Parathyroid adenoma (tissue), 2 donors: ENCODE data around the gene TFPT.
"Not testable (repeated sequence)": the region's sequence is repeated elsewhere in the genome, so short reads cannot be mapped to it uniquely, and the experiment has no call there.

Experiments
- H2AFZ ChIP-seq: fragments of 300-600 bp; sonication (generic); one replicate; pipeline ENCODE4 v1.7.0; 2017; ENCODE audit warnings: antibody characterized with exemption, mild to moderate bottlenecking
- H3K27ac ChIP-seq: fragments of 300-600 bp; sonication (generic); one replicate; pipeline ENCODE4 v1.7.0; 2017
- H3K27me3 ChIP-seq: fragments of 300-600 bp; sonication (generic); one replicate; pipeline ENCODE4 v1.7.0; 2017; ENCODE audit warnings: low read length; ENCODE audit not compliant: control insufficient read depth, insufficient read depth
- H3K36me3 ChIP-seq: fragments of 300-600 bp; sonication (generic); one replicate; pipeline ENCODE4 v1.7.0; 2017; ENCODE audit warnings: low read length; ENCODE audit not compliant: control insufficient read depth, insufficient read depth
- H3K4me1 ChIP-seq: fragments of 300-600 bp; sonication (generic); one replicate; pipeline ENCODE4 v1.7.0; 2017; ENCODE audit warnings: control low read depth
- H3K4me2 ChIP-seq: fragments of 300-600 bp; sonication (generic); one replicate; pipeline ENCODE4 v1.7.0; 2017; ENCODE audit warnings: low read length
- H3K4me3 ChIP-seq: fragments of 300-600 bp; sonication (generic); one replicate; pipeline ENCODE4 v1.7.0; 2017; ENCODE audit warnings: low read depth, low read length
- H3K79me2 ChIP-seq: fragments of 300-600 bp; sonication (generic); one replicate; pipeline ENCODE4 v1.7.0; 2017; ENCODE audit warnings: control low read depth
- H3K9ac ChIP-seq: fragments of 300-600 bp; sonication (generic); one replicate; pipeline ENCODE4 v1.7.0; 2017; ENCODE audit warnings: mild to moderate bottlenecking
- H3K9me3 ChIP-seq: fragments of 300-600 bp; sonication (generic); one replicate; pipeline ENCODE4 v1.7.0; 2017; ENCODE audit warnings: low read length; ENCODE audit not compliant: control insufficient read depth
- TF ChIP-seq, protein P1 (sequence below): fragments of 300-600 bp; sonication (generic); IDR thresholded peaks from one replicate; pipeline ENCODE4 v1.7.0; 2017; ENCODE audit warnings: antibody characterized with exemption, mild to moderate bottlenecking
- donor health status: primary hyperparathyroidism.

TFPT gene

DNA sequence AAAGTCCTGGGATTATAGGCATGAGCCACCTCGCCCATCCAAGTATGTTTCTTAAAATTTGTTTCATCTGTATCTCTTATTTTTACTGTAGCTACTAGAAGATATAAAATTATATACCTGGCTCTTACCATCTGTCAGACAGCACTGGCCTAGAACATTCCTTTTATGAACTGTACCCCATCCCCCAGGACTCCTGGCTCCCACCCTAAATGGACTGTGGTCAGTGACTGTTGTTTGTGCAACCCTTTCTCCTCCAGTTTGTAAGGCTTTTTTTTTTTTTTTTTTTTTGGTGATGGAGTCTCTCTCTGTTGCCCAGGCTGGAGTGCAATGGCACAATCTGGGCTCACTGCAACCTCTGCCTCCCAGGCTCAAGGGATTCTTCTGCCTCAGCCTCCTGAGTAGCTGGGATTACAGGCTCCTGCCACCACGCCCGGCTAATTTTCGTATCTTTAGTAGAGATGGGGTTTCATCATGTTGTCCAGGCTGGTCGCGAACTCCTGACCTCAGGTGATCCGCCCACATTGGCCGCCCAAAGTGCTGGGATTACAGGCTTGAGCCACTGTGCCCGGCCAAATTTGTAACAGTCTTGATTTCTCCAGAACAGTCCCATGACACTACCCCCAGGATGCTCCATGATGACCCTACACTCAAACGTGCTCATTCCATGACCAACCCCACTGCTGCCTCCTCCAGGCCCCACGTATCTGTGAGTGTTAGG lies 10.3 kb downstream of the TFPT start:
- TF ChIP-seq, protein P1, sequence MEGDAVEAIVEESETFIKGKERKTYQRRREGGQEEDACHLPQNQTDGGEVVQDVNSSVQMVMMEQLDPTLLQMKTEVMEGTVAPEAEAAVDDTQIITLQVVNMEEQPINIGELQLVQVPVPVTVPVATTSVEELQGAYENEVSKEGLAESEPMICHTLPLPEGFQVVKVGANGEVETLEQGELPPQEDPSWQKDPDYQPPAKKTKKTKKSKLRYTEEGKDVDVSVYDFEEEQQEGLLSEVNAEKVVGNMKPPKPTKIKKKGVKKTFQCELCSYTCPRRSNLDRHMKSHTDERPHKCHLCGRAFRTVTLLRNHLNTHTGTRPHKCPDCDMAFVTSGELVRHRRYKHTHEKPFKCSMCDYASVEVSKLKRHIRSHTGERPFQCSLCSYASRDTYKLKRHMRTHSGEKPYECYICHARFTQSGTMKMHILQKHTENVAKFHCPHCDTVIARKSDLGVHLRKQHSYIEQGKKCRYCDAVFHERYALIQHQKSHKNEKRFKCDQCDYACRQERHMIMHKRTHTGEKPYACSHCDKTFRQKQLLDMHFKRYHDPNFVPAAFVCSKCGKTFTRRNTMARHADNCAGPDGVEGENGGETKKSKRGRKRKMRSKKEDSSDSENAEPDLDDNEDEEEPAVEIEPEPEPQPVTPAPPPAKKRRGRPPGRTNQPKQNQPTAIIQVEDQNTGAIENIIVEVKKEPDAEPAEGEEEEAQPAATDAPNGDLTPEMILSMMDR, result no peak
- no peak overlapping the region for H3K4me2 ChIP-seq
- H3K79me2 ChIP-seq, result peaks cover 16% of the 10 kb centered on the region
- no peak overlapping the region for H3K9ac ChIP-seq
- no peak overlapping the region for H3K27ac ChIP-seq
- no peak overlapping the region for H2AFZ ChIP-seq
- no peaks in the 10 kb centered on the region for H3K9me3 ChIP-seq
- no peaks in the 10 kb centered on the region for H3K4me1 ChIP-seq
- no peaks in the 10 kb centered on the region for H3K36me3 ChIP-seq
- no peak overlapping the region for H3K4me3 ChIP-seq
- H3K27me3 ChIP-seq, result no peaks in the 10 kb centered on the region

DNA sequence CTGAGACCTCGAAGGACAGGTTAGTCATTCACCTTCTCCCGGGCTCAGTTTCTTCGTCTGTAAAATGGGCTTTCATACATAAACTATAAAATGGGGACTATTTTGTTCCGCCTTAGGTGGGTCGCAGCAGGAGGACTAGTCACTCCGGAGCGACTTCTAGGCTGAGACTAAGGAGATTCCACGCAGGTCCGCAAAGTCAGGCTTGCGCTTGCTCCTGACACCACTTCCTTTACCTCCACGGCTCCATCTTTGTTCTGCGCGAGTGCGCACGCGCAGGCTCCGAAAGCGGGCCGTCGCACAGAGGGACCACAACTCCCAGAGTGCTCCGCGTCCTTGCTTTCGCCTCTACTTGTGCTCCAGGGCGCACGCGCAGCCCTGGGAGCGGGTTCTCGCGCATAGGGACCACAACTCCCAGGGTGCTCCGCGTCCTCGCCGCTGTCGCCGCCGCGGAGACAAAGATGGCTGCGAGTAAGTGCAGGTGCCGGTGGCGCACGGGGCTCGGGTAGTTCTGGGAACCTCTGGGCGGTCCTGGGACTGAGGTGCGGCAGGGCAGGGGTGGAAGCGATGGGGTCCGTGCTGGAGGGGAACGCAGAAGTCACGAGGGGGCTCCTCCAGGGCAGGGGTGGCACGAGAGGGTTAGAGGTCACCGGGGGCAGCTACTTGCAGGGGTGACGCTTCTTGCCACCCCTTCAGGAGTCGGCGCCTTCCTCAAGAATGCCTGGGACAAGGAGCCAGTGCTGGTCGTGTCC lies 12.9 kb downstream of the TFPT start, which contains the start of gene NDUFA3:
NDUFA3 (plus strand) TSS at position 435 of the 749 bp plus-strand sequence; CDS start at position 459, 24 bp downstream.
- H3K4me2 ChIP-seq, result peak within 1 kb of the TSS; percentile 83
- H3K79me2 ChIP-seq, result peaks cover 16% of the 10 kb centered on the region
- H3K9ac ChIP-seq, result peak within 1 kb of the TSS; percentile 42
- no peaks in the 10 kb centered on the region for H3K4me1 ChIP-seq
- H2AFZ ChIP-seq, result peak within 1 kb of the TSS; percentile 94
- H3K27ac ChIP-seq, result peak within 1 kb of the TSS; percentile 60
- peak within 1 kb of the TSS; percentile 74 for H3K4me3 ChIP-seq
- no peaks in the 10 kb centered on the region for H3K9me3 ChIP-seq
- H3K36me3 ChIP-seq, result no peaks in the 10 kb centered on the region
- H3K27me3 ChIP-seq, result no peaks in the 10 kb centered on the region
- TF ChIP-seq, protein P1, result no peak

DNA sequence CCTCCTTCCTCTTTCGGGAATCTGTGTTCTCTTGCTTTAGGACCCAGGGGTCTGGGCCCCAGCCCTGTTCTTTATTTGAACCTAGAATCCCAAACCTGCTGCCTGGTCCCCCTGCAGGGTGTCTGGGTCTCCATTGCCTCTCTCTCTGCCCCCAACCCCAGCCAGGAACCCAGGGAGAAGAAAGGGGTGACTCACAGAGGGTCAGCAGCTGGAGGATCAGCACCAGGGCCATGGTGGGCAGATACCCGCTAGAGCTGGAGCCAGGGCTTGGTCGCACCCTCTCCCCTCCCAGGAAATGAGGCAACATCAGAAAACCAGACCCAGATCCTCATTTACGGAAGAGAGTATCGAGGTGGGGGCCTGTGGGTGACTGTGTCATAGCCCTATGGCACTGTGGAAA lies 14.9 kb downstream of the TFPT start, which contains the start of gene OSCAR:
OSCAR (minus strand) TSS at position 243 of the 400 bp plus-strand sequence; CDS start at position 232, 11 bp downstream.
- TF ChIP-seq, protein P1, result no peak
- Histone ChIP-seq H3K4me2 (no peak within 1 kb of the TSS), H3K27me3 (no peaks in the 10 kb centered on the region), H3K27ac (no peak within 1 kb of the TSS), H3K9me3 (no peaks in the 10 kb centered on the region), H2AFZ (no peak within 1 kb of the TSS), H3K9ac (no peak within 1 kb of the TSS), H3K36me3 (no peaks in the 10 kb centered on the region), H3K4me1 (no peaks in the 10 kb centered on the region), H3K79me2 (peaks cover 16% of the 10 kb centered on the region), H3K4me3 (no peak within 1 kb of the TSS)

DNA sequence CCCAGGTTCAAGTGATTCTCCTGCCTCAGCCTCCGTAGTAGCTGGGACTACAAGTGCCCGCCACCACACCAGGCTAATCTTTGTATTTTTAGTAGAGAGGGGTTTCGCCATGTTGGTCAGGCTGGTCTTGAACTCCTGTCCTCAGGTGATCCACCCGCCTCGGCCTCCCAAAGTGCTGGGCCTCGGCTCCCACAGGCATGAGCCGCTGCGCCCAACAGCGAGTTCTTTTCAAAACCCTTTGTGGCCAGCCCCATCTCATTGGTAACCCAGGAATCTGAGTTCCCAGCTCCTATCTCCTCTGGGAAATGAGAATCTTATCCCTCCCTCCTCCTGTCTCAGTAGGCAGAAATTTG lies 15.6 kb downstream of the TFPT start:
- H3K4me2 ChIP-seq, H3K9ac ChIP-seq, H2AFZ ChIP-seq, H3K4me1 ChIP-seq, H3K4me3 ChIP-seq, H3K27ac ChIP-seq, H3K36me3 ChIP-seq, H3K27me3 ChIP-seq, H3K9me3 ChIP-seq: not testable (repeated sequence)
- H3K79me2 ChIP-seq, result peaks cover 13% of the 10 kb centered on the region

DNA sequence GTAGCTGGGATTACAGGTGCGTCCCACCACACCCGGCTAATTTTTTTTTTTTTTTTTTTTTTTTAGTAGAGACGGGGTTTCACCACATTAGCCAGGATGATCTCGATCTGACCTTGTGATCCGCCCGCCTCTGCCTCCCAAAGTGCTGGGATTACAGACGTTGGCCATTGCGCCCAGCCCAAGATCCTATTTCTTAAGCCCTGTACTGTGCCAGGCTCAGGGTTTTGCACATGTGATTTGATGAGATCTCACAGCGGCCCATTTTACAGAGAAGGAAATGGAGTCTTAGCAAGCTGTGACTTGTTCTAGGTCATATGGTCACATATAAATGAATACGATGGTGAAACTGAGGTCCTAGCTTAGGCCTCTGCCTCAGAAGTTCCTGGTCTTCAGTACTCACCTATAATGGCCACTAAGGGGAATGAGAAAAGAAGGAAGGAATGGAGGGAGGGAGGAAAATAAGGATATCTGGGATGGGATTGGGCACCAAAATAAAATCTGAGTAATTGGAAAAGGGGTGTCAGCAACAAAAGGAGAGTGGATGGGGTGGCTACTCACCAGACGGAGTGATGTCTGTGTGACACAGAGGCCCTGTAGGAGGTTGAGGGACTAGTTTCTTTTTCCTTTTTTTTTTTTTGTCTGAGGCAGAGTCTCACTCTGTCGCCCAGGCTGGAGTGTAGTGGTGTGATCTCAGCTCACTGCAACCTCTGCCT lies 16.1 kb downstream of the TFPT start:
- Histone ChIP-seq H3K36me3 (no peaks in the 10 kb centered on the region), H3K9ac (no peak overlapping the region), H2AFZ (no peak overlapping the region), H3K9me3 (no peaks in the 10 kb centered on the region), H3K4me3 (no peak overlapping the region), H3K27me3 (no peaks in the 10 kb centered on the region), H3K27ac (no peak overlapping the region), H3K4me1 (no peaks in the 10 kb centered on the region), H3K4me2 (no peak overlapping the region), H3K79me2 (peaks cover 11% of the 10 kb centered on the region)
- TF ChIP-seq, protein P1, result no peak
